GM12878 (cell line): ENCODE data around the gene RUSC1. TPM values are rescaled to one million over a fixed set of nuclear protein-coding genes. Genes with fewer than 3 reads are reported as not detected.

Source experiments
- ATF7 ChIP-seq: fragments of 450-650 bp; IDR thresholded peaks from 2 replicates; pipeline ENCODE4 v1.6.1; 2016; ENCODE audit warnings: low read depth, mild to moderate bottlenecking
- BCLAF1 ChIP-seq: fragments of 450-650 bp; IDR thresholded peaks from 2 replicates; pipeline ENCODE4 v1.6.1; 2017; ENCODE audit warnings: antibody characterized with exemption, mild to moderate bottlenecking, moderate library complexity
- DPF2 ChIP-seq: fragments of 450-650 bp; IDR thresholded peaks from 2 replicates; pipeline ENCODE4 v1.6.1; 2017; ENCODE audit warnings: mild to moderate bottlenecking
- EP300 ChIP-seq, 2 experiments: fragments of 150-350 bp in 1 of 2; IDR thresholded peaks; 2 replicates each; pipeline ENCODE4 v1.6.1; 2011 to 2012; ENCODE audit warnings: low read depth in 2 of 2, low read length in 2 of 2, borderline replicate concordance in 1 of 2, improper control_type of control experiment in 1 of 2, inconsistent platforms in 1 of 2; ENCODE audit not compliant: control insufficient read depth in 1 of 2
- JUNB ChIP-seq: IDR thresholded peaks from 2 replicates; pipeline ENCODE4 v1.6.1; 2016; ENCODE audit warnings: antibody characterized with exemption, mild to moderate bottlenecking
- NBN ChIP-seq: fragments of 450-650 bp; IDR thresholded peaks from 2 replicates; pipeline ENCODE4 v1.6.1; 2016
- NFXL1 ChIP-seq: fragments of 450-650 bp; IDR thresholded peaks from 2 replicates; pipeline ENCODE4 v1.6.1; 2017; ENCODE audit warnings: antibody characterized with exemption, mild to moderate bottlenecking, borderline replicate concordance
- NR2F1 ChIP-seq: fragments of 450-650 bp; conservative IDR thresholded peaks from 2 replicates; pipeline ENCODE4 v1.6.1; 2017; ENCODE audit warnings: mild to moderate bottlenecking
- PAX8 ChIP-seq: fragments of 450-650 bp; IDR thresholded peaks from 2 replicates; pipeline ENCODE4 v1.6.1; 2017; ENCODE audit warnings: mild to moderate bottlenecking, moderate library complexity
- SIN3A ChIP-seq: IDR thresholded peaks from 2 replicates; pipeline ENCODE4 v1.6.1; 2012; ENCODE audit warnings: low read depth, low read length, improper control_type of control experiment
- SMC3 ChIP-seq: IDR thresholded peaks from 2 replicates; pipeline ENCODE4 v1.6.1; 2011; ENCODE audit warnings: low read length, improper control_type of control experiment, borderline replicate concordance
- TBL1XR1 ChIP-seq: IDR thresholded peaks from 2 replicates; pipeline ENCODE4 v1.6.1; 2012; ENCODE audit warnings: low read depth, low read length, improper control_type of control experiment
- YY1 ChIP-seq: IDR thresholded peaks from 2 replicates; pipeline ENCODE4 v1.6.1; 2011; ENCODE audit warnings: low read depth, mild to moderate bottlenecking, low read length
- ZNF217 ChIP-seq: fragments of 450-650 bp; IDR thresholded peaks from 2 replicates; pipeline ENCODE4 v1.6.1; 2017; ENCODE audit warnings: antibody characterized with exemption, mild to moderate bottlenecking
- polyA plus RNA-seq, 11 experiments: library from polyadenylated mRNA; depleted of rRNA in 4 of 11; unstranded in 6 of 11; stranded (reverse) in 5 of 11; fragments of >200 nt; fragmentation: Nextera tagmentation in 4 of 11; fragmentation: Illumina TruSeq in 1 of 11; extraction: Ambion mirVana in 4 of 11; extraction: Trizol in 1 of 11; gene quantifications; 1 replicate in 1 of 11; 2 replicates in 10 of 11; pipeline versions ENCODE4 v1.2.1 to v1.2.3, GENCODE V29; 2011 to 2016; ENCODE audit warnings: inconsistent platforms in 2 of 11, missing spikeins in 2 of 11, low read depth in 1 of 11
- total RNA-seq, 4 experiments: library from RNA; depleted of rRNA in 3 of 4; stranded (reverse); fragments of >200 nt in 3 of 4; fragmentation: Illumina TruSeq in 1 of 4; extraction: Trizol in 1 of 4; gene quantifications; 2 replicates each; pipeline versions ENCODE4 v1.2.1 to v1.2.3, GENCODE V29; 2013 to 2021

The RUSC1 gene
- total and polyA plus RNA-seq, 10 of the 15 experiments (the other 5 are each of a cell fraction or from before 2014, with no cell fraction given): 1.1 to 23.7 (median 12.3) TPM

GRCh38 chr1:155293086-155293749 lies 27.5 kb upstream of the RUSC1 start (continued):
- TF ChIP-seq BCLAF1 (no peak), DPF2 (no peak), TBL1XR1 (no peak), PAX8 (no peak), NR2F1 (no peak), EP300 (IDR thresholded peaks at IDR 0.05; ENCODE audit: borderline replicate concordance in 1 of 2, control insufficient read depth in 1 of 2, low read depth in 2 of 2, low read length in 2 of 2) (no peak), SIN3A (no peak), YY1 (no peak), NFXL1 (no peak), JUNB (no peak), ZNF217 (no peak), NBN (no peak), SMC3 (no peak), ATF7 (no peak)
